Lung (tissue), 12 donors: Measurements from ENCODE around the gene UBE2N. TPM values are rescaled to one million over a fixed set of nuclear protein-coding genes. Genes with fewer than 3 reads are reported as not detected.

Source experiments
- ATAC-seq: fragments of 200-7000 bp; cut with Tn5 transposase; one replicate; pipeline ENCODE4 v1.9.1; 2020; ENCODE audit warnings: moderate number of reproducible peaks; ENCODE audit not compliant: insufficient read depth, low FRiP score
- DNase-seq, 3 donors: peaks; one replicate each; pipeline ENCODE4 v3.0.0-alpha.2; 2013 to 2017
- H3K27ac ChIP-seq, 2 donors: one replicate each; pipeline ENCODE4 v1.5.1; 2013; ENCODE audit warnings: mild to moderate bottlenecking in 2 of 2, moderate library complexity in 2 of 2, control low read depth in 1 of 2, inconsistent platforms in 1 of 2, low read depth in 1 of 2, low read length in 1 of 2
- H3K27me3 ChIP-seq, 3 donors: one replicate each; pipeline ENCODE4 v1.5.1; 2013; ENCODE audit warnings: low read length in 2 of 3; ENCODE audit not compliant: control insufficient read depth in 3 of 3, insufficient read depth in 3 of 3
- H3K36me3 ChIP-seq, 4 donors: one replicate each; pipeline ENCODE4 v1.5.1; 2013; ENCODE audit warnings: low read length in 4 of 4, mild to moderate bottlenecking in 1 of 4, moderate library complexity in 1 of 4; ENCODE audit not compliant: control insufficient read depth in 4 of 4, insufficient read depth in 4 of 4
- H3K4me1 ChIP-seq, 5 donors: one replicate each; pipeline ENCODE4 v1.5.1; 2013; ENCODE audit warnings: low read length in 5 of 5, mild to moderate bottlenecking in 2 of 5, moderate library complexity in 1 of 5; ENCODE audit not compliant: control insufficient read depth in 5 of 5, insufficient read depth in 5 of 5
- H3K4me3 ChIP-seq: one replicate; pipeline ENCODE4 v1.5.1; 2013; ENCODE audit warnings: mild to moderate bottlenecking, control low read depth, moderate library complexity
- H3K9ac ChIP-seq, 2 donors: one replicate each; pipeline ENCODE4 v1.5.1; 2013; ENCODE audit warnings: low read length in 2 of 2, control low read depth in 1 of 2; ENCODE audit not compliant: insufficient read depth in 1 of 2
- H3K9me3 ChIP-seq, 4 donors: one replicate each; pipeline ENCODE4 v1.5.1; 2013; ENCODE audit warnings: low read length in 3 of 4, mild to moderate bottlenecking in 1 of 4, moderate library complexity in 1 of 4; ENCODE audit not compliant: control insufficient read depth in 4 of 4, insufficient read depth in 3 of 4
- CTCF ChIP-seq: IDR thresholded peaks from 2 replicates; pipeline ENCODE4 v1.5.1; 2012; ENCODE audit warnings: mild to moderate bottlenecking; ENCODE audit errors: control extremely low read depth, extremely low read depth
- WGBS, 2 donors: extraction: QIAGEN DNeasy Blood & Tissue Kit; methylation state at CpG; one replicate each; pipeline ENCODE4 v1.1.7; 2013; 5-methylcytosine and 5-hydroxymethylcytosine counted together
- polyA plus RNA-seq, 2 donors: library from polyadenylated mRNA; stranded (reverse); fragments of 200-250 nt; gene quantifications; one replicate each; pipeline ENCODE4 v1.2.1, GENCODE V29; 2013
- total RNA-seq, 2 donors: library from RNA; depleted of rRNA in 1 of 2; stranded (reverse); fragments of >200 nt in 1 of 2; gene quantifications; one replicate each; pipeline ENCODE4 v1.2.1, GENCODE V29; 2014 to 2021
- donor health status: control.
- donor health status: control.
- donor health status: Bipolar disorder and iron deficiency.
- donor health status: healthy.
- donor health status: DM: yes; HTN: yes; CAD: no.

Gene UBE2N
- total and polyA plus RNA-seq, 4 donors, result 65.1 to 89.4 (median 79.8) TPM

- no peak for DNase-seq
- Histone ChIP-seq H3K4me1 (peaks cover 0 to 4% (median 0%) of the 10 kb centered on the region in 5 donors), H3K27ac (no peak overlapping the region), H3K9ac (no peak overlapping the region), H3K27me3 (no peaks in the 10 kb centered on the region), H3K4me3 (no peak overlapping the region), H3K9me3 (no peaks in the 10 kb centered on the region), H3K36me3 (peaks cover 2 to 33% (median 16%) of the 10 kb centered on the region in 4 donors)
- no peak for ATAC-seq
- TF ChIP-seq CTCF, result no peak
- 80 to 89% methylated on average over 12 of the region's 12 CpGs for WGBS, 2 donors
Observed at GRCh38 chr12:93397412-93397811, 44.3 kb downstream of the UBE2N start.

- no peak for TF ChIP-seq CTCF
- no peak for ATAC-seq
- Histone ChIP-seq H3K4me1 (peaks cover 0 to 16% (median 4%) of the 10 kb centered on the region in 5 donors), H3K9me3 (no peaks in the 10 kb centered on the region), H3K9ac (no peak overlapping the region), H3K4me3 (no peak overlapping the region), H3K27ac (no peak overlapping the region), H3K36me3 (peaks cover 2 to 27% (median 16%) of the 10 kb centered on the region in 4 donors), H3K27me3 (no peaks in the 10 kb centered on the region)
- DNase-seq, result no peak
- 59 to 65% methylated on average over 2 of the region's 2 CpGs for WGBS, 2 donors
Observed at GRCh38 chr12:93393425-93393824, 48.3 kb downstream of the UBE2N start.

GRCh38 chr12:93390549-93391297, 51.0 kb downstream of the UBE2N start:
- no peak overlapping the region for H3K9ac ChIP-seq
- 83 to 84% methylated on average over 5 of the region's 5 CpGs for WGBS, 2 donors
- no peaks in the 10 kb centered on the region for H3K27me3 ChIP-seq
- peak overlapping the region in 1 of 2 donors; percentile 63 for H3K27ac ChIP-seq
- no peak for TF ChIP-seq CTCF
- peaks cover 1 to 12% (median 5%) of the 10 kb centered on the region in 4 donors for H3K36me3 ChIP-seq
- H3K4me1 ChIP-seq, result peaks cover 0 to 21% (median 4%) of the 10 kb centered on the region in 5 donors
- H3K9me3 ChIP-seq, result no peaks in the 10 kb centered on the region
- H3K4me3 ChIP-seq, result no peak overlapping the region
- no peak for DNase-seq
- ATAC-seq, result no peak
